A204.1 (cell line): Measurements from ENCODE around the gene KCNJ13.
"Not testable (repeated sequence)": the region's sequence is repeated elsewhere in the genome, so short reads cannot be mapped to it uniquely, and the experiment has no call there.

Experiments used
- FAIRE-seq: peaks from 2 replicates; lab custom pipeline; 2012; peaks lifted over from hg19 to GRCh38; lab: Jason Lieb, UNC

KCNJ13 gene

DNA sequence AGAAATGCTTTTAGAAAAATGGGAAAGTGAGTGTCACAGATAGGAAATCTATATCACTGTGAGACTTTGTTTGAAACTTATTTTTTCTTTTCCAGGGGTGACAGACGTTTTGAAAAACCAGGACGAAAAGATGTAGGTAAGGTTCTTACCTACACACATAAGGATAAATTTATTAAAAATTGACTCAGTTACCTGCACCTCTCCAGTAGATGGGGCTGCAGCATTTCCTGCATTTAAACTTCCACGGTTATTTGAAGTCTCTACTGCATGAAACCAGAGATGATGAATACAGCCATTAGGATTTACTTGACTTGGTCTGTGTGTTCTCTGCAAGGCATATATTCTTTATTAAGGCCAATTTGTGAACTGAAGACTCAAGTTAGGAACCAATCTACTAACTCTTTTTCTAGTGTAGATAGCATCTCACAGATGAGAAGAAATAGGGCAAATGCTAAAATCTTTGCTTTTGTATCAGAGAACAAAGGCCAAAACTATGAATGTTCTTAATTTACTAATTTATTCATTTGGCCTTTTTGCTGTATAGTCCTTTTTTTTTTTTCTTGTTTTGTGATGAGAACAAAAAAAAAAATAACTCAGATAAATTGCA is 15.0 kb downstream of the KCNJ13 start:
- peak; percentile 52 for FAIRE-seq

DNA sequence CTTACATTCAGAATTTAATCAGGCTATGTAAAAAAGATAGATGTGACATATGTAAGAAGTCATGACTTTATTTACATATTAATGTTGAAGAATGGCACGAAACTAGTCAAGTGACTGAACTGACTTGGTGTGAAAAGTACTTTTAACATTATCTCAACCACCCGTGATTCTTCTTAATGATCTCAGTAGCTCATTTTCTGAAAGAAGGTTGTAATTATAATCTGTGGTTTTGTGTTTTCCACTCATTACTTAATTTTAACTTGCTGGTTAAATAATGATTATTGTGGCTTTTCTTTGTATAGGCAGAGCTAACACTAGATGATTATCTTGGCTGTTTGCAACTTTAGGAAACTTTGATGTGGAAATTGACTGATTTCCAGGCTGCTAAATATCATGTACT is 18.5 kb downstream of the KCNJ13 start:
- FAIRE-seq, result no peak

DNA sequence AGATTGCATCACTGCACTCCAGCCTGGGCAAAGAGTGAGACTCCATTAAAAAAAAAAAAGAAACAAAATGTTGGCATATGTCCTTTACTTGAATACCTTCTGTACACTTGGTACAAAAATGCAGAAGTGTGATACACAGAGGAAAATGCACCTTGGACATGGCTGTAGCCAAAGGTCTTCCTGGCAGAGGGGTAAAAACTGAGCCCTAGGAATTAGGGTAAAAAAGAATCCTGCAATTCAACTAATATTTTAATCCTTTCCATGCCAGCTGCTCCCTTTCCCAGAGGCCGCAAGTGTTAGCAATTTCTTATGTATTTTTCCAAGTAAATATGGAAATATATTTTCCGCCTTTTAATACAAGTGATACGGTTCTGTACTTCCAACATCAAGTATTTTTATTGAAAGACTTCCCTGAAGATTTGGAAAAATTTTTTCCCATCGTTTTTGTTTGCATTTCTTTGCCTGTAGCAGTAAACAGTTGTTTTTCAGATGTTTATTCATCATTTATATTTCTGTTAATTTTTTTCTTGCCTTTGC is 26.2 kb downstream of the KCNJ13 start:
- FAIRE-seq, result no peak

DNA sequence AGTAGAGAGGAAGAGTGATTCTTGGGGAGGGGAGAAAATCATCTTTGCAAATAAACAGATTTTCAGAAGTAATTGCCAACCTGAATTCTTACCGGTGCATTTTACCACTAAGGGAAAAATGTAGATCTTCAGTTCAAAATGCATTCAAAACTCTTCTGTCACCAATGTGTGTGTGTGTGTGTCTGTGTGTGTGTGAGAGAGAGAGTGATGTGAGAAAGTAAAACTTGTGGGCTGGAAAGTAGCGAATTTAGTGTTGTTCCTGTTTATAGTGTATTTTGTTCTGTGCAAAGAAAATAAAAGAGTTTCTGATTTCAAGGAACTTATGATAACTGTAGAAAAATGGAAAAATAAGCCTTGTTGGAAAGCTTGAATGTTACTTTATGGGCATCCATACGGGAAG is 27.0 kb downstream of the KCNJ13 start:
- FAIRE-seq, result no peak

DNA sequence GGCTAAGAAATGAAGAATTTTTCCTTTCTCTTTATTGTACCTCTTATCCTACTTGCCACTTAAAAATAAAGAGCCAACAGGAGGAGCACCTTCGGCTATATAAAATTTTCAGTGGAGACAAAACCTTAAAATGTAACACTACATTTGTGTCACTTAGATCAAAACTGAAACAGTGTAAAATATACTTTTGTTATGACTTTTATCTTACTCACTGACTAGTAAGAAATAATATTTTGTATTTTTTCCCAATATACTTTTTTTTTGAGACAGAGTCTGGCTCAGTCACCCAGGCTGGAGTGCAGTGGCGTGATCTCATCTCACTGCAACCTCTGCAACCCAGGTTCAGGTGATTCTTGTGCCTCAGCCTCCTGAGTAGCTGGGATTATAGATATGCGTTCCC is 28.3 kb downstream of the KCNJ13 start:
- FAIRE-seq, result no peak

DNA sequence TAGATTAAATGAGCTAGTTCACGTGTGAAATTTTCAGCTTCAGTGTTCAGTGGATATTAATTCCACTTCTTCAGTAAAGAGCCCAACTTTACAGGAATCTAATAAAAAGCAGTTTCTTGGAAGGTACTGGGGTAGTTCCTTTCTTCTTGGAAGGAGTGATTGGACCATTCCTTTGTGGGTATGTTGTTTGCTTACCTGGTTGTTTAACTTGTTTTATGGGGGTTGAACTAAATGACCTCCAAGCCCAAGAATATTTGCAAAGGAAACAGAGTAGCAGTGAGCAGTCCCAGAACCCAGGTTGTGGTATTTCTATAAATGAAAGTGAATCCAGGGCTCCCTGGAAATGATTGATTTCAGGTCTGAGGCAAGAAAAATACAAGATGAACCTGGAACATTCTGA is 31.4 kb downstream of the KCNJ13 start:
- FAIRE-seq, result no peak

DNA sequence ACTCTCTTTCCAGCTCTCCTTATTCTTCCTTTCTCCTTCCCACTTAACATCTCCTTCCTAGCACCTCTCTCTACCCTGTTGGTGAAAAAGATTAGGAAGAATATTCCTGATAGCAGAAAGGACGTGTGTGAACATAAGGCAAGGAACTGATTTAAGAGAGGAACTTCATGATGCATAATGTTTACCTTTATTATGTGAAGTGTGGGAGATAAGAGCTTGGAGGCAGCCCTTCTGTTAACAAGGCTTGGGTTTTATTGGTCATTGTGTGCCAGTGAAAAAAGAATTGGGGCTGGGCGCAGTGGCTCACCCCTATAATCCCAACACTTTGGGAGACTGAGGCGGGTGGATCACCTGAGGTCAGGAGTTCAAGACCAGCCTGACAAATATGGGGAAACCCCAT is 34.4 kb downstream of the KCNJ13 start:
- no peak for FAIRE-seq

DNA sequence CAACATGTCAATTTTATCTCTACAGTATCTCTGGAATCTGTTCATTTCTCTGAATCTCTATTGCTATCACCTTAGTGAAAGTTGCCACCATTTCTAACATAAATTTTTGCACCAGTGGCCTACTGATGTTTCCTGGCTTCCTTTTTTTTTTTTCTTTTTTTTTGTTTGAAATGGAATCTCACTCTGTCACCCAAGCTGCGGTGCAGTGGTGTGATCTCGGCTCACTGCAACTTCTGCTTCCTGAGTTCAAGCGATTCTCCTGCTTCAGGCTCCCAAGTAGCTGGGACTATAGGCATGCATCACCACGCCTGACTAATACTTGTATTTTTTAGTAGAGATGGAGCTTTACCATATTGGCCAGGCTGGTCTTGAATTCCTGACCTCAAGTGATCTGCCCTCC is 35.1 kb downstream of the KCNJ13 start:
- no peak for FAIRE-seq

DNA sequence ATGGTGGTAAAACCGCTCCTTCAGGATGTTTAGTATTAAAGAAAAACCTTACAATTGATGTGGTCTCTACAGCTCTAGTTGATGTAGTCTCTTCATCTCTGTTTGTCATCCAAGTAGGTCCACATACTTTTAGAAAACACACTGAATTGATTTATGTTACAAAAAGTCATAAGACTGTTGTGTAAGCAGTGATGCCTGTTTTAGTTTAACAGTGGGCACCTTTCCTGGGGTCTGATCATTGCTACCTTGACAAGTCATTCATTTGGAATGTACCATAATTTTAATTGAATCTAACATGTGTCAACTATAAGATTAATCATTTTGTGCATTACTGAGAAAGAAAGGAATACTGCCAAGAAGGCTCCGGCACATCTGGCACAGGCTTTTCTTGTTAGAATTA is 44.9 kb downstream of the KCNJ13 start:
- FAIRE-seq, result no peak

DNA sequence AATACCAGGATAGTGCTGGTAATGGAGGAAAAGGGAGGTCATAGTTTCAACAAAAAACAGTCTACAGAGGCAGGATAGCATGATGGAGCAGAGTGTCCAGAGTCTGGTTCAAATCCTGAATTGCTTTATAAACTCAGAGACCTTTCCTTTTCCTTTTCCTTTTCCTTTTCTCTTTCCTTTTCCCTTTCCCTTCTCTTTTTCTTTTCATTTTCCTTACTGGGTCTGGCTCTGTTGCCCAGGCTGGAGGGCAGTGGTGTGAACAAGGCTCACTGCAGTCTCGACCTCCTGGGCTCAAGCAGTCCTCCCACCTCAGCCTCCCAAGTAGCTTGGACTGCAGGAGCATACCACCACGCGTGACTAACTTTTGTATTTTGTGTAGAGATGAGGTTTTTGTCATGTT is 47.6 kb downstream of the KCNJ13 start:
- no peak for FAIRE-seq

DNA sequence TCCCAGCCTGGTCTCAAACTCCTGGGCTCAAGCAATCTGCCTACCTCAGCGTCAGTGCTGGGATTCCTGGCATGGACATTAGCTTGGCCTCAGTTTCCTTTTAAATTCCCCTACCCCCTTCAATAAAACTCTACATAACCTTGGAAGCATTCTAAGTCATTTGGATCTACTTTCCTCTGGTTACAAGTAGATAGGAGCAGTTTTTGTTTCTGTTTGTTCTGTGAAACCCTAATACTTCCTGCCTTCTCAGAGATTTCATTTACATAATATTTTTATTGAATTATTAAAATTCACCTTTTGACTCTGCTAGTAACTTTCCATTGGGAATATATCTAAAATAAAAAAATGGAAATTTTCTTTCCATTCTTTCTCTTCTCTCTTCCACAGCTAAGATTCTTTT is 53.3 kb downstream of the KCNJ13 start:
- FAIRE-seq, result no peak

DNA sequence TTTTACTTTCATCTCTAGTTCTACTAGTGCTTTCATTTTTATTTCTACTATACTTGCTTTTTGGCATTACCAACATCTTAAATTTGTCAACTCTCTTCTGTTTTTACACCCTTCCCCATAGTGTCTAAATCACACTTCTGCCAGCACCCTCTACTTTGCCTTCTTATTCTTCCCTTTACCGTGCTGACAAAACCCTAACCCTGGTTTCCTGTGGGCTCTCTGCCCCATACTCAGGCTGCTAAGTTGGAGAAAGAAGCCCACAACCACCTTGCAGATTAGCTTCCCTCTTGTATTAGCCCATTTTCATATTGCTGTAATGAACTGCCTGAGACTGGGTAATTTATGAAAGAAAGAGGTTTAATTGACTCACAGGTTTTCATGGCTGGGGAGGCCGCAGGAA is 54.5 kb downstream of the KCNJ13 start:
- no peak for FAIRE-seq

DNA sequence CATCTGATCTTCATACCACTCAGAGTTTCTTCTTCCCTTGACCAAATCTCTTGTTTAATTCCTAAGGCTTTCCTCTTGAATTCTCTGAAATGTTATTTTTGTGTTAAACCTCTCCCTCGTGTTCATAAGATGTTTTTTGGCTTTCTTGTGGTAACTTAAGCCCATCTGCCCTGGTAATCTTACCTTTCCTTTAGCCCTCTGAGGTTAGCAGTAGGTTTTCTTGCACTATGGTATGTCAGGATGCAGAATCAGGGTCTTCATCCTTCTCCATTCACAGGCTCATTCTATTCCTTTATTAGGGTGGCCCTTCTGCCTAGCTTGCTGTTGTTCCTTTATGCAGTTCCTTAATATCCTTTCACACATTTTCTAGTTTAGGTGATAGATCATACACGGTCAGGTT is 55.1 kb downstream of the KCNJ13 start:
- no peak for FAIRE-seq

DNA sequence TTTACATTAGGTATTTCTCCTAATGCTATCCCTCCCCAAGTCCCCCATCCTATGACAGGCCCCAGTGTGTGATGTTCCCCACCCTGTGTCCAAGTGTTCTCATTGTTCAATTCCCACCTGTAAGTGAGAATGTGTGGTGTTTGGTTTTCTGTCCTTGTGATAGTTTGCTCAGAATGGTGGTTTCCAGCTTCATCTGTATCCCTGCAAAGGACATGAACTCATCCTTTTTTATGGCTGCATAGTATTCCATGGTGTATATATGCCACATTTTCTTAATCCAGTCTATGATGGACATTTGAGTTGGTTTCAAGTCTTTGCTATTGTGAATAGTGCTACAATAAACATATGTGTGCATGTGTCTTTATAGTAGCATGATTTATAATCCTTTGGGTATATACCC is 56.3 kb downstream of the KCNJ13 start:
- not testable (repeated sequence) for FAIRE-seq
